GM23338 (cell line): ENCODE results near the gene ALDH18A1. TPM values are rescaled to one million over a fixed set of nuclear protein-coding genes. Genes with fewer than 3 reads are reported as not detected.

Experiments used
- ATAC-seq: fragments of 200-7000 bp; cut with Tn5 transposase; 3 replicates; pipeline ENCODE4 v1.9.1; 2020
- DNase-seq: peaks from one replicate; pipeline ENCODE4 v3.0.0-alpha.2; 2015; ENCODE audit warnings: low spot score
- H2AFZ ChIP-seq: fragments of 200-600 bp; sonication (generic); 2 replicates; pipeline ENCODE4 v1.8.0; 2016; ENCODE audit warnings: antibody characterized with exemption, mild to moderate bottlenecking, moderate library complexity
- H3F3A ChIP-seq: fragments of 200-600 bp; sonication (generic); replicated peaks from 2 replicates; pipeline ENCODE4 v1.8.0; 2017; ENCODE audit warnings: antibody characterized with exemption, mixed run types, low read depth
- H3K27ac ChIP-seq: fragments of 200-600 bp; sonication (generic); 2 replicates; pipeline ENCODE4 v1.6.1; 2016; ENCODE audit warnings: low read depth
- H3K27me3 ChIP-seq: fragments of 200-600 bp; sonication (generic); 2 replicates; pipeline ENCODE4 v1.8.0; 2016; ENCODE audit warnings: mild to moderate bottlenecking, mixed run types, moderate library complexity; ENCODE audit not compliant: insufficient read depth
- H3K36me3 ChIP-seq: fragments of 200-600 bp; sonication (generic); 2 replicates; pipeline ENCODE4 v1.8.0; 2016; ENCODE audit warnings: mild to moderate bottlenecking; ENCODE audit not compliant: insufficient read depth
- H3K4me1 ChIP-seq: fragments of 200-600 bp; sonication (generic); 2 replicates; pipeline ENCODE4 v1.8.0; 2016; ENCODE audit warnings: mild to moderate bottlenecking, moderate library complexity; ENCODE audit not compliant: insufficient read depth
- H3K4me2 ChIP-seq: fragments of 200-600 bp; sonication (generic); 2 replicates; pipeline ENCODE4 v1.7.1; 2017; ENCODE audit warnings: mixed run types
- H3K4me3 ChIP-seq: fragments of 200-600 bp; sonication (generic); 2 replicates; pipeline ENCODE4 v1.6.1; 2016; ENCODE audit warnings: mixed run types
- H3K79me2 ChIP-seq: fragments of 200-600 bp; sonication (generic); replicated peaks from 2 replicates; pipeline ENCODE4 v1.8.0; 2017; ENCODE audit warnings: mild to moderate bottlenecking; ENCODE audit not compliant: insufficient read depth
- H3K9me2 ChIP-seq: fragments of 200-600 bp; sonication (generic); 2 replicates; pipeline ENCODE4 v1.8.0; 2017; ENCODE audit not compliant: insufficient read depth
- H4K20me1 ChIP-seq: fragments of 200-600 bp; sonication (generic); replicated peaks from 2 replicates; pipeline ENCODE4 v1.8.0; 2017; ENCODE audit warnings: mild to moderate bottlenecking; ENCODE audit not compliant: insufficient read depth
- H3K27ac Mint-ChIP-seq: 2 replicates; pipeline ENCODE4 v1.8.0; 2020; ENCODE audit warnings: inconsistent platforms, mild to moderate bottlenecking, moderate library complexity, mixed read lengths
- H3K27me3 Mint-ChIP-seq: 3 replicates; pipeline ENCODE4 v1.8.0; 2022; ENCODE audit warnings: low read depth, mild to moderate bottlenecking, moderate library complexity, mixed read lengths, inconsistent platforms; ENCODE audit not compliant: insufficient read depth, poor library complexity
- H3K36me3 Mint-ChIP-seq: 3 replicates; pipeline ENCODE4 v1.8.0; 2021; ENCODE audit warnings: low read depth, mild to moderate bottlenecking, inconsistent platforms, moderate library complexity, mixed read lengths
- H3K4me1 Mint-ChIP-seq: 3 replicates; pipeline ENCODE4 v1.8.0; 2020; ENCODE audit warnings: mild to moderate bottlenecking, inconsistent platforms, mixed read lengths
- H3K4me3 Mint-ChIP-seq: 3 replicates; pipeline ENCODE4 v1.8.0; 2021; ENCODE audit warnings: moderate library complexity, mild to moderate bottlenecking, inconsistent platforms, mixed read lengths
- H3K9me3 Mint-ChIP-seq: 3 replicates; pipeline ENCODE4 v1.8.0; 2020; ENCODE audit warnings: moderate library complexity, mild to moderate bottlenecking, inconsistent platforms, mixed read lengths
- CREB1 ChIP-seq: fragments of 250-450 bp; sonication (Bioruptor Pico); IDR thresholded peaks from 2 replicates; pipeline ENCODE4 v1.5.0; 2020; ENCODE audit warnings: low read depth, mild to moderate bottlenecking, moderate library complexity
- NANOG ChIP-seq: IDR thresholded peaks from 2 replicates; pipeline ENCODE4 v1.6.1; 2016; ENCODE audit warnings: antibody characterized with exemption, borderline replicate concordance
- POLR2AphosphoS5 ChIP-seq: IDR thresholded peaks from 2 replicates; pipeline ENCODE4 v1.6.1; 2016; ENCODE audit warnings: antibody characterized with exemption, low read depth
- STAT1 ChIP-seq: IDR thresholded peaks from one replicate; pipeline ENCODE4 v1.6.1; 2016; ENCODE audit warnings: antibody characterized with exemption; ENCODE audit not compliant: unreplicated experiment
- ZNF114 ChIP-seq: fragments of 250-450 bp; sonication (Bioruptor Pico); IDR thresholded peaks from 2 replicates; pipeline ENCODE4 v1.5.0; 2020; ENCODE audit warnings: mild to moderate bottlenecking, moderate library complexity
- ZNF331 ChIP-seq: fragments of 250-450 bp; sonication (Bioruptor Pico); IDR thresholded peaks from 2 replicates; pipeline ENCODE4 v1.5.0; 2020; ENCODE audit warnings: low read depth, mild to moderate bottlenecking, moderate library complexity
- polyA plus RNA-seq: library from polyadenylated mRNA; unstranded; fragments of >200 nt; fragmentation: Nextera tagmentation; extraction: Ambion mirVana; gene quantifications from 2 replicates; pipeline ENCODE4 v1.2.1, GENCODE V29; 2016
- total RNA-seq: library from RNA; depleted of rRNA; stranded (reverse); fragments of >200 nt; shearing (Covaris generic); gene quantifications from 2 replicates; pipeline ENCODE4 v1.2.3, GENCODE V29; 2014
- TF ChIP-seq, protein P1 (sequence below): IDR thresholded peaks from 2 replicates; pipeline ENCODE4 v1.6.1; 2016; ENCODE audit warnings: antibody characterized with exemption
- TF ChIP-seq, protein P2 (sequence below): fragments of 250-450 bp; sonication (Bioruptor Pico); IDR thresholded peaks from 2 replicates; pipeline ENCODE4 v1.5.0; 2020; ENCODE audit warnings: mild to moderate bottlenecking, moderate library complexity
- TF ChIP-seq, protein P3 (sequence below), 2 experiments: fragments of 200-600 bp in 1 of 2; sonication (generic) in 1 of 2; conservative IDR thresholded peaks; 2 replicates each; pipeline versions ENCODE4 v1.5.1 to v1.6.1; 2016 to 2017; ENCODE audit warnings: antibody characterized with exemption in 2 of 2, low read depth in 2 of 2, mild to moderate bottlenecking in 2 of 2, moderate library complexity in 1 of 2

ALDH18A1 gene
- total and polyA plus RNA-seq, 2 experiments from 2014 or later, result 35.1 to 117 TPM

DNA sequence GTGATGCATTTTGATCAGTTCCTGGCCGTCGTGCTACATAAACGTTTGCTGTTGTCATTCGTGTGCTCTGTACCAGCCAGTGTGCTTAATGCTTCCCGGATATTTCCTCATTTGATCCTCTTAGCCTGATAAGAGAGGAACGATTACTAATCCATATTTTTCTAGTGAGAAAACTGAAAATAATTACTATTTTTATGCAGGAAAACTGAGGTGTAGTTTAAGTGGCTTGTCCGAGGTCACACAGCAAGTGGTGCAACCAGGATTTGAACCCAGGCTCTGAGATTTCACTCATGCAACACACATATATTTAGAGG lies 94.7 kb downstream of the ALDH18A1 start:
- peaks cover 10% of the 10 kb centered on the region; the same call in 1 of the 2 replicates for H4K20me1 ChIP-seq
- H3K4me1 ChIP-seq, result peaks cover 34% of the 10 kb centered on the region
- H3K36me3 ChIP-seq, result no peaks in the 10 kb centered on the region
- Mint-ChIP-seq H3K4me3 (peak overlapping the region; percentile 74), H3K27me3 (peaks cover 11% of the 10 kb centered on the region), H3K4me1 (peaks cover 40% of the 10 kb centered on the region), H3K9me3 (no peaks in the 10 kb centered on the region), H3K36me3 (no peaks in the 10 kb centered on the region), H3K27ac (no peak overlapping the region)
- DNase-seq (no peak), ATAC-seq (no peak)
- peaks cover 24% of the 10 kb centered on the region for H3K79me2 ChIP-seq
- peak overlapping the region; percentile 73 for H3K4me2 ChIP-seq
- TF ChIP-seq POLR2AphosphoS5 (no peak), STAT1 (no peak), ZNF114 (CRISPR knock-in tag) (no peak), NANOG (no peak), CREB1 (CRISPR knock-in tag) (no peak), ZNF331 (CRISPR knock-in tag) (no peak)
- TF ChIP-seq, protein P1, sequence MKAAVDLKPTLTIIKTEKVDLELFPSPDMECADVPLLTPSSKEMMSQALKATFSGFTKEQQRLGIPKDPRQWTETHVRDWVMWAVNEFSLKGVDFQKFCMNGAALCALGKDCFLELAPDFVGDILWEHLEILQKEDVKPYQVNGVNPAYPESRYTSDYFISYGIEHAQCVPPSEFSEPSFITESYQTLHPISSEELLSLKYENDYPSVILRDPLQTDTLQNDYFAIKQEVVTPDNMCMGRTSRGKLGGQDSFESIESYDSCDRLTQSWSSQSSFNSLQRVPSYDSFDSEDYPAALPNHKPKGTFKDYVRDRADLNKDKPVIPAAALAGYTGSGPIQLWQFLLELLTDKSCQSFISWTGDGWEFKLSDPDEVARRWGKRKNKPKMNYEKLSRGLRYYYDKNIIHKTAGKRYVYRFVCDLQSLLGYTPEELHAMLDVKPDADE, result no peak
- TF ChIP-seq, protein P2, sequence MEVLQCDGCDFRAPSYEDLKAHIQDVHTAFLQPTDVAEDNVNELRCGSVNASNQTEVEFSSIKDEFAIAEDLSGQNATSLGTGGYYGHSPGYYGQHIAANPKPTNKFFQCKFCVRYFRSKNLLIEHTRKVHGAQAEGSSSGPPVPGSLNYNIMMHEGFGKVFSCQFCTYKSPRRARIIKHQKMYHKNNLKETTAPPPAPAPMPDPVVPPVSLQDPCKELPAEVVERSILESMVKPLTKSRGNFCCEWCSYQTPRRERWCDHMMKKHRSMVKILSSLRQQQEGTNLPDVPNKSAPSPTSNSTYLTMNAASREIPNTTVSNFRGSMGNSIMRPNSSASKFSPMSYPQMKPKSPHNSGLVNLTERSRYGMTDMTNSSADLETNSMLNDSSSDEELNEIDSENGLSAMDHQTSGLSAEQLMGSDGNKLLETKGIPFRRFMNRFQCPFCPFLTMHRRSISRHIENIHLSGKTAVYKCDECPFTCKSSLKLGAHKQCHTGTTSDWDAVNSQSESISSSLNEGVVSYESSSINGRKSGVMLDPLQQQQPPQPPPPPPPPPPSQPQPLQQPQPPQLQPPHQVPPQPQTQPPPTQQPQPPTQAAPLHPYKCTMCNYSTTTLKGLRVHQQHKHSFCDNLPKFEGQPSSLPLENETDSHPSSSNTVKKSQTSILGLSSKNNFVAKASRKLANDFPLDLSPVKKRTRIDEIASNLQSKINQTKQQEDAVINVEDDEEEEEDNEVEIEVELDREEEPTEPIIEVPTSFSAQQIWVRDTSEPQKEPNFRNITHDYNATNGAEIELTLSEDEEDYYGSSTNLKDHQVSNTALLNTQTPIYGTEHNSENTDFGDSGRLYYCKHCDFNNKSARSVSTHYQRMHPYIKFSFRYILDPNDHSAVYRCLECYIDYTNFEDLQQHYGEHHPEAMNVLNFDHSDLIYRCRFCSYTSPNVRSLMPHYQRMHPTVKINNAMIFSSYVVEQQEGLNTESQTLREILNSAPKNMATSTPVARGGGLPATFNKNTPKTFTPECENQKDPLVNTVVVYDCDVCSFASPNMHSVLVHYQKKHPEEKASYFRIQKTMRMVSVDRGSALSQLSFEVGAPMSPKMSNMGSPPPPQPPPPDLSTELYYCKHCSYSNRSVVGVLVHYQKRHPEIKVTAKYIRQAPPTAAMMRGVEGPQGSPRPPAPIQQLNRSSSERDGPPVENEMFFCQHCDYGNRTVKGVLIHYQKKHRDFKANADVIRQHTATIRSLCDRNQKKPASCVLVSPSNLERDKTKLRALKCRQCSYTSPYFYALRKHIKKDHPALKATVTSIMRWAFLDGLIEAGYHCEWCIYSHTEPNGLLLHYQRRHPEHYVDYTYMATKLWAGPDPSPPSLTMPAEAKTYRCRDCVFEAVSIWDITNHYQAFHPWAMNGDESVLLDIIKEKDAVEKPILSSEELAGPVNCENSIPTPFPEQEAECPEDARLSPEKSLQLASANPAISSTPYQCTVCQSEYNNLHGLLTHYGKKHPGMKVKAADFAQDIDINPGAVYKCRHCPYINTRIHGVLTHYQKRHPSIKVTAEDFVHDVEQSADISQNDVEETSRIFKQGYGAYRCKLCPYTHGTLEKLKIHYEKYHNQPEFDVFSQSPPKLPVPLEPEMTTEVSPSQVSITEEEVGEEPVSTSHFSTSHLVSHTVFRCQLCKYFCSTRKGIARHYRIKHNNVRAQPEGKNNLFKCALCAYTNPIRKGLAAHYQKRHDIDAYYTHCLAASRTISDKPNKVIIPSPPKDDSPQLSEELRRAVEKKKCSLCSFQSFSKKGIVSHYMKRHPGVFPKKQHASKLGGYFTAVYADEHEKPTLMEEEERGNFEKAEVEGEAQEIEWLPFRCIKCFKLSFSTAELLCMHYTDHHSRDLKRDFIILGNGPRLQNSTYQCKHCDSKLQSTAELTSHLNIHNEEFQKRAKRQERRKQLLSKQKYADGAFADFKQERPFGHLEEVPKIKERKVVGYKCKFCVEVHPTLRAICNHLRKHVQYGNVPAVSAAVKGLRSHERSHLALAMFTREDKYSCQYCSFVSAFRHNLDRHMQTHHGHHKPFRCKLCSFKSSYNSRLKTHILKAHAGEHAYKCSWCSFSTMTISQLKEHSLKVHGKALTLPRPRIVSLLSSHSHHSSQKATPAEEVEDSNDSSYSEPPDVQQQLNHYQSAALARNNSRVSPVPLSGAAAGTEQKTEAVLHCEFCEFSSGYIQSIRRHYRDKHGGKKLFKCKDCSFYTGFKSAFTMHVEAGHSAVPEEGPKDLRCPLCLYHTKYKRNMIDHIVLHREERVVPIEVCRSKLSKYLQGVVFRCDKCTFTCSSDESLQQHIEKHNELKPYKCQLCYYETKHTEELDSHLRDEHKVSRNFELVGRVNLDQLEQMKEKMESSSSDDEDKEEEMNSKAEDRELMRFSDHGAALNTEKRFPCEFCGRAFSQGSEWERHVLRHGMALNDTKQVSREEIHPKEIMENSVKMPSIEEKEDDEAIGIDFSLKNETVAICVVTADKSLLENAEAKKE (CRISPR knock-in tag), result no peak
- TF ChIP-seq, protein P3, sequence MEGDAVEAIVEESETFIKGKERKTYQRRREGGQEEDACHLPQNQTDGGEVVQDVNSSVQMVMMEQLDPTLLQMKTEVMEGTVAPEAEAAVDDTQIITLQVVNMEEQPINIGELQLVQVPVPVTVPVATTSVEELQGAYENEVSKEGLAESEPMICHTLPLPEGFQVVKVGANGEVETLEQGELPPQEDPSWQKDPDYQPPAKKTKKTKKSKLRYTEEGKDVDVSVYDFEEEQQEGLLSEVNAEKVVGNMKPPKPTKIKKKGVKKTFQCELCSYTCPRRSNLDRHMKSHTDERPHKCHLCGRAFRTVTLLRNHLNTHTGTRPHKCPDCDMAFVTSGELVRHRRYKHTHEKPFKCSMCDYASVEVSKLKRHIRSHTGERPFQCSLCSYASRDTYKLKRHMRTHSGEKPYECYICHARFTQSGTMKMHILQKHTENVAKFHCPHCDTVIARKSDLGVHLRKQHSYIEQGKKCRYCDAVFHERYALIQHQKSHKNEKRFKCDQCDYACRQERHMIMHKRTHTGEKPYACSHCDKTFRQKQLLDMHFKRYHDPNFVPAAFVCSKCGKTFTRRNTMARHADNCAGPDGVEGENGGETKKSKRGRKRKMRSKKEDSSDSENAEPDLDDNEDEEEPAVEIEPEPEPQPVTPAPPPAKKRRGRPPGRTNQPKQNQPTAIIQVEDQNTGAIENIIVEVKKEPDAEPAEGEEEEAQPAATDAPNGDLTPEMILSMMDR (conservative IDR thresholded peaks at IDR 0.05; ENCODE audit: low read depth in 2 of 2), result no peak
- H3F3A ChIP-seq, result peaks cover 7% of the 10 kb centered on the region; the same call in 1 of the 2 replicates
- H3K27ac ChIP-seq, result no peak overlapping the region; the same call in none of the 2 replicates
- 0 out of 2 replicates have a peak overlapping the region, but pooled peaks have one; percentile 87 for H2AFZ ChIP-seq
- peak overlapping the region; percentile 99 for H3K4me3 ChIP-seq
- no peaks in the 10 kb centered on the region for H3K9me2 ChIP-seq
- H3K27me3 ChIP-seq, result peaks cover 4% of the 10 kb centered on the region; the same call in 1 of the 2 replicates
